OCI-LY7 (cell line): ENCODE results near the gene LAMA4.

Source experiments
- CTCF ChIP-seq: fragments of 200-600 bp; sonication (generic); conservative IDR thresholded peaks from 2 replicates; pipeline ENCODE4 v1.5.1; 2014; ENCODE audit warnings: mild to moderate bottlenecking, antibody characterized with exemption, low read length, moderate library complexity, mixed read lengths
- EZH2phosphoT487 ChIP-seq: fragments of 200-600 bp; sonication (generic); IDR thresholded peaks from 2 replicates; pipeline ENCODE4 v1.6.1; 2018; ENCODE audit warnings: low read depth, borderline replicate concordance, mild to moderate bottlenecking, mixed run types, antibody characterized with exemption, low read length, moderate library complexity, mixed read lengths

GRCh38 chr6:112251171-112251875 is 3.0 kb downstream of the LAMA4 start:
- TF ChIP-seq CTCF = no peak
- TF ChIP-seq EZH2phosphoT487 = no peak
